GM21825 (cell line): Measurements from ENCODE around the gene CENPP.

Source experiments
- ATAC-seq: cut with Tn5 transposase; IDR thresholded peaks from one replicate; pipeline ENCODE4 v1.9.1; 2021; ENCODE audit warnings: mild to moderate bottlenecking, moderate library complexity; ENCODE audit not compliant: unreplicated experiment

Gene CENPP

GRCh38 chr9:92650839-92651621, 325.3 kb downstream of the CENPP start:
- no peak for ATAC-seq

GRCh38 chr9:92652461-92652860, 326.7 kb downstream of the CENPP start:
- ATAC-seq = no peak

- ATAC-seq = no peak
Measured at GRCh38 chr9:92654481-92655301, 328.9 kb downstream of the CENPP start.

GRCh38 chr9:92655366-92655765, 329.6 kb downstream of the CENPP start:
- no peak for ATAC-seq

GRCh38 chr9:92655896-92656536, 330.3 kb downstream of the CENPP start:
- ATAC-seq = no peak

- ATAC-seq = no peak
Measured at GRCh38 chr9:92656537-92656925, 330.8 kb downstream of the CENPP start.

GRCh38 chr9:92657296-92658094, 331.7 kb downstream of the CENPP start:
- ATAC-seq = no peak

GRCh38 chr9:92658176-92658575, 332.4 kb downstream of the CENPP start:
- ATAC-seq = no peak

- no peak for ATAC-seq
Measured at GRCh38 chr9:92658611-92659010, 332.9 kb downstream of the CENPP start.

- no peak for ATAC-seq
Measured at GRCh38 chr9:92659601-92660000, 333.8 kb downstream of the CENPP start.

GRCh38 chr9:92660266-92660665, 334.5 kb downstream of the CENPP start:
- no peak for ATAC-seq

GRCh38 chr9:92661127-92661526, 335.4 kb downstream of the CENPP start:
- ATAC-seq = no peak

GRCh38 chr9:92661743-92662142, 336.0 kb downstream of the CENPP start:
- ATAC-seq = no peak

GRCh38 chr9:92663126-92663525, 337.4 kb downstream of the CENPP start:
- no peak for ATAC-seq

- ATAC-seq = no peak
Measured at GRCh38 chr9:92663951-92664350, 338.2 kb downstream of the CENPP start.

GRCh38 chr9:92664394-92665152, 338.8 kb downstream of the CENPP start:
- no peak for ATAC-seq

- ATAC-seq = no peak
Measured at GRCh38 chr9:92665836-92666235, 340.1 kb downstream of the CENPP start.

GRCh38 chr9:92666236-92666635, 340.5 kb downstream of the CENPP start:
- ATAC-seq = no peak

- ATAC-seq = no peak
Measured at GRCh38 chr9:92666912-92667532, 341.3 kb downstream of the CENPP start.
